GM19023 (cell line): Measurements from ENCODE around the gene AP3B1.
A peak's percentile ranks its signal among the peaks of the same experiment; 100 is the strongest.
"Not testable (repeated sequence)": the region's sequence is repeated elsewhere in the genome, so short reads cannot be mapped to it uniquely, and the experiment has no call there.

ENCODE experiments used
- ATAC-seq: cut with Tn5 transposase; IDR thresholded peaks from one replicate; pipeline ENCODE4 v1.9.1; 2021; ENCODE audit warnings: mild to moderate bottlenecking, moderate library complexity; ENCODE audit not compliant: unreplicated experiment

AP3B1 gene

DNA sequence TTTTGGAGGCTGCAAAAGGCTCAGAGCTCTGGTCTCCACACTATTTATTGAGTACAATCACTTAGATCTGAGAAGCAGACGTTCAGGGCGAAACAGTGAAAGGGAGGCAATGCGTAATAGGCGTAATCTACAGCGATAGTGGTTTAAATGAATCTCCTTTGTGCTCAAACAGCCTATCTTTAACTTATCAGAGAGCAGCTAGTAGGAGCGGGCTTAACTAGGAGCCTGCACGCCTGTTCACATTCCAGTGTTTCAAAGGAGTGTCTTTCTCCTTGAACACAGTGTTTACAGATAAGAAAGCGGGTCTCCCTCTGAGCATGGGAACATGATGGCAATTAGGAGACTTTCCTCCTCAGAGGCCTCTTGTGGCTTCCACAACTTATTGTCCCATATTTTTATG lies 49.4 kb downstream of the AP3B1 start:
- no peak for ATAC-seq

DNA sequence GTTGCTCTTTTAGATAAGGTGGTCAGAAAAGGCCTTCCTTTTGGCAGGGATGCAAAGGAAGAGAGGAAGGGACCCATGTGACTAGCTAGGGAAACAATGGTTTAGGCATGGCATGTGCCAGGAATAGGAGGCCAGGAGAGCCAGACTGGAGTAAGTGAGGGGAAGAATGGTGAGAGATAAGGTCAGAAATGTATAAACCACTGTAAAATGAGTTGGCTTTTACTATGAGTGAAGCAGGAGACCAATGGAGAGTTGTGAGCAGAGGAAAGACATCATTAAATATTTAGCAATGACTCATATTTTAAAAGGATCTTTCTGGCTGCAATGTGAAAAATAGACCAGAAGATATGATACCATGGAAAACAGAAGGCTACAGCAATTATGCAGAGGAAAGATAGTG lies 50.9 kb downstream of the AP3B1 start:
- ATAC-seq, result no peak

DNA sequence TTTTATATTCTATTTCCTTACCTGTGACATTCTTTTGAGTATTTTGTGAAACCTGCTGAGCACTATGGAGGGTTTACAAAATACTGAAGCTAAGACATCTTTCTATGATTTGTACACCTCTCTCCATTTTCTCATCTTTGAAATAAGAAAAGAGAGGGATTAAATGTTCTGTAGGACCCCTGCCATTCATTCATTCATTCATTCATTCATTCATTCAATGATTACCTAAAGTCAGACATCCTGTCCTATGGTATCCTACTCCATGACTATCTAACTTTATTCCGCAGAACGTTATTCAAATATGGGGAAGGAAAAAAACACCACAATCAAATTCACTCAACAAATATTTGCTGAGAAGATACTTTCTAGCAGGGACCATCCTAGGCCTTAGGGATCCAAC lies 51.4 kb downstream of the AP3B1 start:
- no peak for ATAC-seq

DNA sequence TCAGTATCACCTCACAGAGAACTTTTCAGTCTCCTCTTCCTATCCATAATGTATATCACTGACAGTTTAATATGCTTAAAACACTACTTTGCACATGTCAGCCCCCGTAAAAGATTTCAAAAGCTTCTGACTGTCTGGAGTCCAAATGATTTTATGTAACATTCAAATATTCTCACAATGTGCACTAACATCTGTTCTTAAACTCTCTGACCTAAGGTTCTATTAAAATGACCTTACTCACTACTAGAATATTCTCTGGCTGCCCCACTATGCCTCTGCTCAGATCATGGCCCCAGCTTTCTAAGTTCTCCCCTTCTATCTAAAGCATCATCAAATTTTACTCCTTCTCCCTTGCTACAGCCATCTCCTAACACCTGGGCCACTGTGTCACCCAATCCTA lies 52.5 kb downstream of the AP3B1 start:
- ATAC-seq, result no peak

DNA sequence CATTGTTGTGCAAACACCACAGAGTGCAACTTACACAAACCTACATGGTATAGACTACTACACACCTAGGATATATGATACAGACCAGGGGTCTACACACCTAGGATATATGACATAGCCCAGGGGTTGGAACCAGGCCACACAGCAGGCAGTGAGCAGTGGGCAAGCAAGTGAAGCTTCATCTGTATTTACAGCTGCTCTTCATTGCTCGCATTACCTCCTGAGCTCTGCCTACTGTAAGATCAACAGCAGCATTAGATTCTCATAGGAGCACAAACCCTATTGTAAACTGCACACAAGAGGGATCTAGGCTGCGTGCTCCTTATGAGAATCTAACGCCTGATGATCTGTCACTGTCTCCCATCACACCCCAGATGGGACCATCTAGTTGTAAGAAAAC lies 56.6 kb downstream of the AP3B1 start:
- ATAC-seq, result no peak

DNA sequence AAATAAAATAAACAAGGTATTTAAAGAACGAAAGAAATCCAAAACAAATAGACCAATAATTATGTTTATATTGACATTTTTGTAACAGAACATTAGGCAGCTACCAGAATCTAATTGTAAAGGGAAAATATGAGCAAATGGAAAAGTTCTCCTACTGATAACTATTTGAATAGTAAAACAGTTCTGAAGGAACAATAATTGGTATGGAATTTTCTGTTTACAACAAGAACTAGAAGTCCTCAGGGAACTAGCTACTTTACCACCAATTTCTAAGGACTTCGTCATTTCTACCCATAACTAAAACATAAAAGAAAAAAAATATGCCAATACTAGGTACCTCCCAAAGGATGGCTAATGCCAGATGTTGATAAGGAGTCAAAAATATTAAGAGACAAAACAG lies 58.5 kb downstream of the AP3B1 start:
- no peak for ATAC-seq

DNA sequence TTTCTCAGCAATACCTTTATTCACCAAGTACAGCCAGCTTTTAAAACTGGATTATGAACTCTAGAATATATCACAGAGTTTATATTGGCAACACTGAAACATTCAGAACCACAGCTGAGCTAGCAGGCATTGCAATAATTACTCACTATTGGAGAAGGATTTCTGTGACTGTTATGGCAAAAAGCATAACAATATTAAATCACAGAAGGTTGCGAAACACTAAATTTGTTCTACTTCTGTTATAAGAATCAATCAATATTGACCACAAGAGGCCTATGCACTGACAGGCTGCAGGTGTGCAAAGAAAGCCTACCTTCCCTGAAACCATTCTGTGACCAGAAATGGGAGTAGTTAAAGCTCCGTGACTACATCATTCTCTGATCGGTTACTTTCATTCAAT lies 59.2 kb downstream of the AP3B1 start:
- no peak for ATAC-seq

DNA sequence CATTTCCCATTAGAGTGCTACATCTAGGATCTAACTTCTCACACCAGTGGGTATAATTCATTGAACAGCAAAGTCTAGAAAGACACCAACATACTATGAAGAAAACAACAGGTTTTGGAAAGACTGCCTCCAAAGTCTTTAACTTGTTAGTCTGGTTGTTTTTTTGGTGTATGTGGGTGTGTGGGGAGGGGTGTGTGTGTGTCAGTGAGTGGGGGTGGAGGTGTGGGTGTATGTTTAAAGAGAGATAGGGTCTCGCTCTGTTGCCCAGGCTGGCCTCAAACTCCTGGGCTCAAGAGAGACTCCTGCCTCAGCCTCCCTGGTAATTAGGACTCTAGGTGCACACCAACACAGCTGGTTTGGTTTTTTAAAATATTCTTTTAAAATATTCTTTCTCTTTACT lies 59.7 kb downstream of the AP3B1 start:
- no peak for ATAC-seq

DNA sequence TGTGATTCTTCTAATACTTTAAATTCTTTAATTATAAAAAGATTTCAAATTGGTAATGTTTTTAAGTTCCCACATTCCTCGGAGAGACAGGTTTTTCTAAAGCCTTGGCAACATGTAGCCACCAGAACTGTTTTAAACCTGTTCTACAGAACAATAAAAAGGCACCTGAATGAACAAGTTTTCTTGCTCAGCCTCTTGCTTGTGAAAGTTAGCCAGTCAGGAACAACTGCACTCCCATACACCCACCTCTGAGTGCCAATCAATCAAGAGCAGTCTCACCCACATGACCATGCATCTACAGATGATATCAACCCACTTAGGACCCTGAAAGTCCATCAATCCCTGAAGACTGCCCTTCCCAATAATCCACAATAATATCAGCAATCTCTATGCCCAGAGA lies 62.3 kb downstream of the AP3B1 start:
- ATAC-seq, result no peak

DNA sequence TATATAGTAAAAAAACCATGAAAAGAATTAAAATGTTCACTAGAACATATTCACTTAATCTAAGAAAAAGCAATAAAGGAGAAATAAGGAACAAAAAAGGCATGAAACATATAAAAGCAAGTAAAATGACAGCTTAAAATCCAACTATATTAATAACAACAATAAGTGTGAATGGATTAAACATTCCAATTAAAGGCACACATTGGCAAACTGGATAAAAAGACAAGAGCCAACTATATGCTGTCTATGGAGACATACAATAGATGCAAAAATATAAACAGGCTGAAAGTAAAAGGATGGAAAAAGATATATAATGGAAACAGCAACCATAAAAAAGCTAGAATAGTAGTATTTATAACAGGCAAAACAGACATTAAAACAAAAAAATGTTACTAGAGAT lies 70.1 kb downstream of the AP3B1 start:
- no peak for ATAC-seq

DNA sequence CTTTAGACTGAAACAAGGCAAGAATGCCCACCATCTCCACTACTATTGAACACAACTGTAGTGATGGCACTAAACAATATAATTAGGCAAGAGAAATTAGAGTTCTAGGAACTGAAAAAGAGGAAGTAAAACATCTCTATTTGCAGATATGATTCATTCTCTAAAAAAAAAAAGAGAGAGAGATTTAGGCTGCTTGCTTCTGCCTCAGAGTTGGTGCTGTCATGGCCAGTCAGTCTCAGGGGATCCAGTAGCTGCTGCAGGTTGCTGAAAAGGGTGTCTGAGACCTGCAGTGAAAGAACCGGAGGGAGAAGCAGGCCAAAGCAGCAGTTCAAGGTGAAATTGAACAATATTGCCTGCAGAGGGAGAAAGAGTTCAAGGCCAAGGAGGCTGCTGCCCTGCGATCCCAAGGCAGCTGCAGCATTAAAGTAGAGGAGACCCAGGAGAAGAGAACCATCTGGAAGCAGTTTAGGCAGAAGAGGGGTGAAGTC lies 72.5 kb downstream of the AP3B1 start:
- peak; percentile 99 for ATAC-seq

DNA sequence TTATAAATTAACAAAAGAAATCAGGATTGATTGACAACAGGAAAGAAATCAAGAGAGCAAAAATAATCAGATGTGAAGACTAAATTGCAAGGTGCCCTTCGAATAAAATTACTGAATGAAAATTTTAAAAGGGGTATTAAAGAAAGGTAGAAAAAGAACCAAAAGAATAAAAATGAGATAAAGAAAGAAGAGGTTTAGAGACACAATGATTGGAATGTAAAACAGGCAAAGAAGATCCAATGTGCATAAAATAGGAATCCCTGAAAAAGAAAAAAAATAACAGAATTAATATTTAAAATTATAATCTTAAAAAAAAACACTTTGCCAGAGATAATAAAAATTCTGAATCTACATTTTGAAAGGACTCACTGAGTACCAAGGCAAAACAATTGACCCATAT lies 73.0 kb downstream of the AP3B1 start:
- ATAC-seq, result no peak

DNA sequence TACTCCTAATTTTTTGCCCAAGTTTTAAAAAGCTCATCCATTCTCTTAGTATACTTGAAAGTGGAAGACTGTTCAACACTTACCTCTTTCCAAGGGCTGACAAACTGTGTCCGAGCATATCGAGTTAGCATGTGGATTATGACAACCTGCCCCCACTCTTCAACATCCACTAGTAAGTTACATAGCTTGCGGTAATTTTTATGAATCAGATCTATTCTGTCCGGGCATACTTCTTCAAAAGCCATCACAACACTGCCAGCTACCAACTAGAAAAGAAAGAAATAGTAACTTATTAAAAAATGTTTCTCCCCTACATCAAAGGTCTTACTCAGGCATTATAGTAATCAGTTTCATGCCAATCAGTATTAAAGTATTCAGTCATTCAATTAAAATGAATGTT lies 78.5 kb downstream of the AP3B1 start:
- no peak for ATAC-seq

DNA sequence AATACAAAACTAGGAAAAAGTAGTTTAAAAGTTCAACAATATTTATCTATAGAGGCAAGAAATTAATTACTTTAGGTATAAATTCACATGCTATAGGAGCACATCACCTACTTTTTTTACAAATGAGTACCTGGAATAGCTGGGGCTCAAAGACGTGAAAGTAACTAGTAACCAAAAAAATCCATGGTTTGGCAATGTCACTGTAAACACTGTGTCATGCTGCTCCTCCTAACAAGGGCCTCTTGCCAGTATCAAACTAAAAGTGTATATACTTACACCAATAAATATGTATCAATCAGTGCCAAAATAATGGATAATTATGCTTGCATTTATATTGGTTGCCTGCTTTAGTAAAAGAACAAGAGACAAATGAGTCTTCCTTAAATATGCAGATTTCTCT lies 78.9 kb downstream of the AP3B1 start:
- no peak for ATAC-seq

DNA sequence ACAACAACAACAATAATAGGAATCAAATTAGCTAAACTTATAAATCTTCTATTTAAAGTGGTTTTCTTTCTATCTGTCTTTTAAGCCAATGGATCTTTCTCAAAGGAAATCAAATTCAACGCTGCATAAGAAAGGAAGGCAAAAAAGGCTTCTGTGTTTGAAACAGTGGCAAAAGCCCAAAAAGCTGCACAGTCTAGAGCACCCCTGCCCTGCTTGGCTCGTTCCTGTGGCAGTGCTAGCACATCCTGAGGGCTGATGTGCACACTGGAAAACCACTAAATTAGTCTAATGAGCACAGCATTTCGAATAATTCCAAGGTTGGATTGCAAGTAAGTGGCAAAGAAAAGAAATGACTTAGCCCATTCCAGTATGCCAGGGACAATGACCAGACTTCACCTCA lies 80.7 kb downstream of the AP3B1 start:
- ATAC-seq, result no peak

DNA sequence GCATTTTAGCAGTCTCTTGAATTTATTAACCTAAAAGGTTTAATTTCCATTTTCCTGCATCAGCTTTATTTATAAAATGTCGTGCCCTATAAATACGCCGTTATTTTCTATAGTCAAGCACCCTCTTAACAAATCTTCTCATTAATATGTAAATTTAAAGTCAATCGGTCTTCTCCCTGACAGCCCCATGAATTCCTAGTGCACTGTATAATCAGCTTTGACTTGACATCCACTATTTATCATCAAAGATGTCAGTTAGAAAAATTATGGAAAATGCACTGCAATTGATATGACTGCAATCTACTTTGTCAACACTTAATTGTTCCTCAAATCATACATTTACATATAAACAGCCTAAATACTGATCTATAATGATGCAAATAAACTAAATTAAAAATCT lies 83.4 kb downstream of the AP3B1 start:
- no peak for ATAC-seq

DNA sequence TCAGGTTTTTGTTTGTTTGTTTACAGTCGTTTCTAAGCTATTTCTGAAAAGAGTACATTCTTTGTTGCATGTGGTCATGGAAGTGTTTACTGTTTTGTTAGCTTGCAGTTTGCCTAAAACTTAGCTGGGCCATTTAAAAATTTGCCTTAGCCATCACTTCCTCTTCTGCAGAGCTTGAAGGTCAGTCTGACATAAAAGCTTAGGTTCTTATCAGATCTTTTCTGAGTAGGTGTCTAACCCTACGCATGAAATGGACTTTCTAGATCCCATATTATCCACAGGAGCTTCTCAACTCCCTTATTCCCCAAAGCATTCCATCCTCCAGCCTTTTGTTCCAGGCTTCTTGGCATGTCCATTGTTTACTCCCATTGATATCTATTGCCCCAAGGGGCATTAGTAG lies 90.3 kb downstream of the AP3B1 start:
- ATAC-seq, result no peak

DNA sequence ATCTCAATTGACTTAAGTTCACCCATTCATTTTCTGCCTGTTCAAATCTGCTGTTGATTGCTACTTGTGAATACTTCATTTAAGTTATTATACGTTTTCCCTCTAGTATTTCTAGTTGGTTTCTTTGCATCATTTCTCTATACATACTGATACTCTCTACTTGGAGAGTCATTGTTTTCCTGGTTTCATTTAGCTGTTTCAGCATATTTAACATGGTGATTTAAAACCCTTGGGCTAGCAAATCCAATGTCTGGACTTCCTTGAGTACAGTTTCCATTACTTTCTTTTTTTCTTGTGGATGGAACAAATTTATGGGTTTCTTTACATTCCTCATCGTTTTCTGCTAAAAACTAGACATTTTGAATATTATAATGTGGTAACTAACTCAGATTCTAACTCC lies 90.7 kb downstream of the AP3B1 start:
- ATAC-seq, result no peak

DNA sequence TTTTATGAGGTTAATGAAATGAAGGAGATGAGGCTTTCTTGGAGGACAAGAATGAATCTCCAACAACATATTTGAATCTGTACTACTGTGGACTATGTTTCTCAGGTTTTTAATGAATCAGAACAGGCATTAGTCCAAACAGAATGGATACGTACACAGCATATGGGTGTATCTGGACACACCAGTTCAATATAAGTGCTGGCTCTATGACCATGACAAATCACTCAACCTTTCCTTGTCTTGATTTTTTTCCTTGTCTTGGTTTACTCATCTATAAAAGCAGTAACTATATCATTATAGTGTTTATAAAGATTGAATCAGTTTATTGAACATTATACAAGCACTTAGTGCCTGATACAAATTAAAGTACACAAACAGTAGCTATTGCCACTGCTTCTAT lies 104.1 kb downstream of the AP3B1 start:
- ATAC-seq, result no peak

DNA sequence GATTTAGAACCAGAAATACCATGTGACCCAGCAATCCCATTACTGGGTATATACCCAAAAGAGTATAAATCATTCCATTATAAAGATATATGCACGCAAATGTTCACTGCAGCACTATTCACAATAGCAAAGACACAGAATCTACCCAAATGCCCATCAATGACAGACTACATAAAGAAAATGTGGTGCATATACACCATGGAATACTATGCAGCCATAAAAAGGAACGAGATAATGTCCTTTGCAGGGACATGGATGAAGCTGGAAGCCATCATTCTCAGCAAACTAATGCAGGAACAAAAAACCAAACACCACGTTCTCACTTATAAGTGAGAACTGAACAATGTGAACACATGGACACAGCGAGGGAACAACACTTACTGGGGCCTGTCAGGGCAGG lies 105.8 kb downstream of the AP3B1 start:
- ATAC-seq, result not testable (repeated sequence)

DNA sequence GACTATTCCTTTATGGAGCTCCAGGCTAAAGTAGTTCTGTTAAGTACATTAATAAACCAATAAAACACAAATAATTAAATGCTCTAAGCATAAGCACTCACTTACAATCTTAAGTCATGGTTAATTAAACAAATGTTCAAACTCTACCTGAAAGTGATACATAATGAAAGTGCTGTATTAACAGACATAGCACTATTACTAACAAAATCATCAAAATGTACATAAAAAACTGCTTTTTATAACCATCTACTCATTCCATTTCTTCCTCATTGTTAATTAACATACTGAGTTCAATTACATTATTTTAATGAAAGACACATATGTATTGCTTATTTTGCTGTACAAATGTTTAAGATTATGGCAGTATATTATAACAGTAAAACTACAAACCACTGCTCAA lies 107.3 kb downstream of the AP3B1 start:
- no peak for ATAC-seq

DNA sequence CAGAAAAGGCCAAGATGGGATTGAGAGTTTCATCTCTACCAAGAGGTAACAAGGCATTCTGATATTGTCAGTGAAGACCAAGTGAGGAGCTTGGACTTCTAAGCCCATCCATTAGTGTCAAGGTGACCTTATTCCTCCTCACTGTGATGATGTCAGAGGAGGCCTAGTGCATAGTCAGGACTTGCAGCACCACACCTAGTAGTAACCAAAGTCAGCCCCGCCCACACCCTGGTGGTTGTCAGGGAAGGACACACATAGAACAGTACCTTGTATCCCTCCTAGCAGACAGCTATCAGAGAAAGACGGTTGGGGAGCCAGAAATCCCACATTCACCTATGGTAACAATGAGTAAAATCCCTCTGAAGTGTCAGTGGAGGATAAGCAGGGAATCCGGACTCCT lies 111.7 kb downstream of the AP3B1 start:
- no peak for ATAC-seq

DNA sequence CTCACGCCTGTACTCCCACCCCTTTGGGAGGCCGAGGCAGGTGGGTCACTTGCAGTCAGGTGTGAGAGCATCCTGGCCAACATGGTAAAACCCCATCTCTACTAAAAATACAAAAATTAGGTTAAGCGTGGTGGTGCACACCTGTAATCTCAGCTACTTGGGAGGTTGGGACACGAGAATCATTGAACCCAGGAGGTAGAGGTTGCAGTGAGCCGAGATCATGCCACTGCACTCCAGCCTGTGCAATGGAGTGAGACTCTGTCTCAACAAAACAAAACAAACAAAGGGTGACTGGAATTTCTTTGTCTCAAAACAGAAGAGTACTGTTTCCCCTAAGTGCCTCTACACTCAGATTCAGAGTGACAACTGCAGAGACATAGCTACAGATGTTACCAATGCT lies 116.1 kb downstream of the AP3B1 start:
- no peak for ATAC-seq

DNA sequence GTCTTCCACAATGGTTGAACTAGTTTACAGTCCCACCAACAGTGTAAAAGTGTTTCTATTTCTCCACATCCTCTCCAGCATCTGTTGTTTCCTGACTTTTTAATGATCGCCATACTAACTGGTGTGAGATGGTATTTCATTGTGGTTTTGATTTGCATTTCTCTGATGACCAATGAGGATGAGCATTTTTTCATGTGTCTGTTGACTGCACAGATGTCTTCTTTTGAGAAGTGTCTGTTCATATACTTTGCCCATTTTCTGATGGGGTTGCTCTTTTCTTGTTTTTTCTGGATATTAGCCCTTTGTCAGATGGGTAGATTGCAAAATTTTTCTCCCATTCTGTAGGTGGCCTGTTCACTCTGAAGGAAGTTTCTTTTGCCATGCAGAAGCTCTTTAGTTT lies 124.2 kb downstream of the AP3B1 start:
- not testable (repeated sequence) for ATAC-seq
